Activated CD4-positive, CD25-positive, alpha-beta regulatory T cell treated with anti-CD3 and anti-CD28 coated beads, Interleukin-2, amount 50 U/mL, for 24 hours (primary cell): ENCODE measurements around the gene MICAL2.
A peak's percentile ranks its signal among the peaks of the same experiment; 100 is the strongest.

Experiments used
- ATAC-seq, 2 donors: fragments of 150-1000 bp; cut with Tn5 transposase; one replicate each; pipeline ENCODE4 v1.10.0; 2021; ENCODE audit warnings: mild to moderate bottlenecking in 1 of 2, moderate library complexity in 1 of 2

The MICAL2 gene

GRCh38 chr11:12098601-12099000 is 11.8 kb upstream of the MICAL2 start:
- no peak for ATAC-seq

GRCh38 chr11:12099132-12099873 is 11.1 kb upstream of the MICAL2 start:
- ATAC-seq = no peak

GRCh38 chr11:12100429-12100828 is 10.0 kb upstream of the MICAL2 start:
- ATAC-seq = no peak

GRCh38 chr11:12100841-12101242 is 9.5 kb upstream of the MICAL2 start:
- ATAC-seq = no peak

GRCh38 chr11:12101318-12101717 is 9.1 kb upstream of the MICAL2 start:
- ATAC-seq = no peak

GRCh38 chr11:12102588-12103410 is 7.6 kb upstream of the MICAL2 start:
- no peak for ATAC-seq

GRCh38 chr11:12103411-12104225 is 6.8 kb upstream of the MICAL2 start:
- no peak for ATAC-seq

GRCh38 chr11:12105471-12105870 is 4.9 kb upstream of the MICAL2 start:
- ATAC-seq = no peak

GRCh38 chr11:12106101-12106500 is 4.3 kb upstream of the MICAL2 start:
- no peak for ATAC-seq

GRCh38 chr11:12106501-12106900 is 3.9 kb upstream of the MICAL2 start:
- ATAC-seq = no peak

- ATAC-seq = no peak
Observed at GRCh38 chr11:12108875-12109453, 1.4 kb upstream of the MICAL2 start.

GRCh38 chr11:12109591-12110196 is 696 bp upstream of the MICAL2 start:
- peak; percentile 27 to 36 for ATAC-seq

GRCh38 chr11:12110714-12111548 is 541 bp downstream of the MICAL2 start:
- ATAC-seq = peak; percentile 20 to 27

GRCh38 chr11:12111549-12112520 is 1.4 kb downstream of the MICAL2 start:
- no peak for ATAC-seq

- ATAC-seq = no peak
Observed at GRCh38 chr11:12112750-12113149, 2.4 kb downstream of the MICAL2 start.

GRCh38 chr11:12113294-12113693 is 2.9 kb downstream of the MICAL2 start:
- no peak for ATAC-seq

GRCh38 chr11:12114193-12115033 is 4.0 kb downstream of the MICAL2 start:
- ATAC-seq = no peak

GRCh38 chr11:12116425-12117032 is 6.1 kb downstream of the MICAL2 start:
- ATAC-seq = no peak

- no peak for ATAC-seq
Observed at GRCh38 chr11:12117200-12117599, 6.8 kb downstream of the MICAL2 start.
